Stomach (tissue), 9 donors: ENCODE measurements around the gene CFTR. TPM values are rescaled to one million over a fixed set of nuclear protein-coding genes. Genes with fewer than 3 reads are reported as not detected.

ENCODE experiments used
- DNase-seq, 2 donors: peaks; one replicate each; pipeline versions ENCODE4 v3.0.0 to v3.0.0-alpha.2; 2013 to 2019
- H3K27ac ChIP-seq, 5 donors: fragments of 200-600 bp in 4 of 5; sonication (generic) in 4 of 5; one replicate each; pipeline ENCODE4 v1.5.1; 2013 to 2019; ENCODE audit warnings: mild to moderate bottlenecking in 1 of 5, moderate library complexity in 1 of 5
- H3K27me3 ChIP-seq, 3 donors: fragments of 200-600 bp; sonication (generic); one replicate each; pipeline ENCODE4 v1.5.1; 2017 to 2019; ENCODE audit warnings: mixed run types in 1 of 3
- H3K36me3 ChIP-seq, 4 donors: fragments of 200-600 bp; sonication (generic); 1 replicate in 3 of 4; 2 replicates in 1 of 4; pipeline ENCODE4 v1.5.1; 2016 to 2019
- H3K4me1 ChIP-seq, 4 donors: fragments of 200-600 bp; sonication (generic); one replicate each; pipeline ENCODE4 v1.5.1; 2016 to 2019
- H3K4me3 ChIP-seq, 4 donors: fragments of 200-600 bp; sonication (generic) in 3 of 4; one replicate each; pipeline ENCODE4 v1.5.1; 2016 to 2019; ENCODE audit warnings: mild to moderate bottlenecking in 1 of 4
- H3K9me3 ChIP-seq, 4 donors: fragments of 200-600 bp; sonication (generic); one replicate each; pipeline ENCODE4 v1.5.1; 2016 to 2019
- CTCF ChIP-seq, 7 experiments: fragments of 450-650 bp in 4 of 7; fragments of 200-600 bp in 3 of 7; sonication (generic) in 3 of 7; IDR thresholded peaks; one replicate each; pipeline ENCODE4 v1.5.1; 2016 to 2019; ENCODE audit warnings: antibody characterized with exemption in 7 of 7, control low read depth in 2 of 7, mild to moderate bottlenecking in 1 of 7
- EP300 ChIP-seq: sonication (generic); formaldehyde crosslinking; IDR thresholded peaks from one replicate; pipeline ENCODE4 v1.6.1; 2017; ENCODE audit warnings: antibody characterized with exemption
- POLR2A ChIP-seq, 4 donors: fragments of 450-650 bp; IDR thresholded peaks; one replicate each; pipeline ENCODE4 v1.6.1; 2016; ENCODE audit warnings: antibody characterized with exemption in 4 of 4, control low read depth in 2 of 4, mild to moderate bottlenecking in 1 of 4, moderate library complexity in 1 of 4
- POLR2AphosphoS5 ChIP-seq, 3 donors: sonication (generic); formaldehyde crosslinking; IDR thresholded peaks; one replicate each; pipeline ENCODE4 v1.6.1; 2016; ENCODE audit warnings: antibody characterized with exemption in 3 of 3
- WGBS, 5 donors: extraction: QIAGEN DNeasy Blood & Tissue Kit in 3 of 5; methylation state at CpG; one replicate each; pipeline versions ENCODE4 v1.1.5 to v1.1.7; 2013 to 2018; 5-methylcytosine and 5-hydroxymethylcytosine counted together
- intact Hi-C: fragments of 100-400 bp; cut with DNase I; formaldehyde crosslinking; loops from one replicate; pipeline ENCODE4 v1.15.1; 2023; ENCODE audit warnings: low total_unique reads
- polyA plus RNA-seq, 3 donors: library from polyadenylated mRNA; stranded (reverse); fragments of 200-250 nt; gene quantifications; one replicate each; pipeline ENCODE4 v1.2.3, GENCODE V29; 2013
- total RNA-seq, 5 donors: library from RNA; depleted of rRNA; stranded (reverse); fragments of >200 nt; gene quantifications; one replicate each; pipeline versions ENCODE4 v1.1.0 to v1.2.3, GENCODE V29; 2014 to 2016
- donor health status: healthy with polysubstance abuse.
- donor health status: Bipolar disorder and iron deficiency.
- donor health status: healthy.

CFTR gene
- total and polyA plus RNA-seq, 8 donors: under 0.01 to 130 (median 1.7) TPM; not detected in 1

- Histone ChIP-seq H3K4me3 (no peak overlapping the region), H3K9me3 (no peaks in the 10 kb centered on the region), H3K4me1 (peaks cover 0 to 8% (median 6%) of the 10 kb centered on the region in 4 donors), H3K27ac (no peak overlapping the region), H3K36me3 (no peaks in the 10 kb centered on the region), H3K27me3 (no peaks in the 10 kb centered on the region)
- DNase-seq: no peak
- WGBS, 5 donors: 49 to 78% (median 58%) methylated on average over 1 of the region's 1 CpG
- no peak for TF ChIP-seq CTCF (IDR thresholded peaks at IDR 0.05)
- no peak for TF ChIP-seq EP300
- no peak for TF ChIP-seq POLR2AphosphoS5 (IDR thresholded peaks at IDR 0.05)
- TF ChIP-seq POLR2A (IDR thresholded peaks at IDR 0.05): no peak
- intact Hi-C loops: no loop called here
Measured at GRCh38 chr7:117630907-117631564, 151.2 kb downstream of the CFTR start.

GRCh38 chr7:117631652-117632051 lies 151.8 kb downstream of the CFTR start:
- H3K36me3 ChIP-seq: no peaks in the 10 kb centered on the region
- H3K4me1 ChIP-seq: peaks cover 0 to 8% (median 6%) of the 10 kb centered on the region in 4 donors
- TF ChIP-seq EP300: no peak
- TF ChIP-seq POLR2AphosphoS5 (IDR thresholded peaks at IDR 0.05): no peak
- TF ChIP-seq CTCF (IDR thresholded peaks at IDR 0.05): no peak
- no peak for TF ChIP-seq POLR2A (IDR thresholded peaks at IDR 0.05)
- no peak for DNase-seq
- H3K4me3 ChIP-seq: no peak overlapping the region
- H3K27me3 ChIP-seq: no peaks in the 10 kb centered on the region
- intact Hi-C loops: no loop called here
- H3K27ac ChIP-seq: no peak overlapping the region
- 83 to 95% (median 92%) methylated on average over 3 of the region's 3 CpGs for WGBS, 5 donors
- H3K9me3 ChIP-seq: no peaks in the 10 kb centered on the region

- intact Hi-C loops: no loop called here
- WGBS, 5 donors: 83 to 89% (median 88%) methylated on average over 2 of the region's 2 CpGs
- H3K36me3 ChIP-seq: no peaks in the 10 kb centered on the region
Measured at GRCh38 chr7:117637937-117638336, 158.1 kb downstream of the CFTR start.

GRCh38 chr7:117639966-117640365 lies 160.1 kb downstream of the CFTR start:
- no peaks in the 10 kb centered on the region for H3K27me3 ChIP-seq
- no peak overlapping the region for H3K27ac ChIP-seq
- H3K4me1 ChIP-seq: no peaks in the 10 kb centered on the region
- H3K36me3 ChIP-seq: no peaks in the 10 kb centered on the region
- intact Hi-C loops: no loop called here
- WGBS, 5 donors: 63 to 77% (median 69%) methylated on average over 2 of the region's 2 CpGs
- DNase-seq: no peak
- no peak overlapping the region for H3K4me3 ChIP-seq
- no peaks in the 10 kb centered on the region for H3K9me3 ChIP-seq
- TF ChIP-seq EP300 (no peak), POLR2AphosphoS5 (IDR thresholded peaks at IDR 0.05) (no peak), POLR2A (IDR thresholded peaks at IDR 0.05) (no peak), CTCF (IDR thresholded peaks at IDR 0.05) (no peak)

More at GRCh38 chr7:117637937-117638336, 158.1 kb downstream of the CFTR start:
- Histone ChIP-seq H3K27ac (no peak overlapping the region), H3K4me3 (no peak overlapping the region), H3K27me3 (no peaks in the 10 kb centered on the region), H3K9me3 (no peaks in the 10 kb centered on the region), H3K4me1 (no peaks in the 10 kb centered on the region)
- DNase-seq: no peak
- no peak for TF ChIP-seq CTCF (IDR thresholded peaks at IDR 0.05)
